DND-41 (cell line): ENCODE results near the gene ITGB1.

Experiments
- EZH2 ChIP-seq: IDR thresholded peaks from 3 replicates; pipeline ENCODE4 v1.6.1; 2012; ENCODE audit warnings: borderline replicate concordance, low read depth, mild to moderate bottlenecking, moderate library complexity, low read length, inconsistent platforms; ENCODE audit not compliant: severe bottlenecking
- TF ChIP-seq, protein P1 (sequence below): IDR thresholded peaks from 2 replicates; pipeline ENCODE4 v1.5.1; 2012; ENCODE audit warnings: borderline replicate concordance, low read length, moderate library complexity, mild to moderate bottlenecking; ENCODE audit not compliant: poor library complexity, severe bottlenecking; ENCODE audit errors: extremely low read depth

DNA sequence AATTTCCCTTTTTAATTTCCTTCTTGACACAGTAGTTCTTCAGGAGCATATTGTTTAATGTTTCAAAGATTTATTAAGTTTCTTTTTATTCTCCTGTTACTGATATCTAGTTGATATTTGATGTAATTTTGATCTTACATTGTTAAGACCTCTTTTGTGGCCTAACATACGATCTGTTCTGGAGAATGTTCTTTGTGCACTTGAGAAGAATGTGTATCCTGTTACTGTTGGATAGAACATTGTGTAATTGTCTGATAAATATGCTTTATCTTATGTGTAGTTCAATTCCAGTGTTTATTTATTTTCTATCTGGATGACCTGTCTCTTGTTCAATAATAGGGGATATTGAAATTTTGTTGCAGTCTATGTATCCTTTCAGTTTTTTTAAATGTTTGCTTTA is 106.7 kb downstream of the ITGB1 start:
- no peak for TF ChIP-seq EZH2
- TF ChIP-seq, protein P1, sequence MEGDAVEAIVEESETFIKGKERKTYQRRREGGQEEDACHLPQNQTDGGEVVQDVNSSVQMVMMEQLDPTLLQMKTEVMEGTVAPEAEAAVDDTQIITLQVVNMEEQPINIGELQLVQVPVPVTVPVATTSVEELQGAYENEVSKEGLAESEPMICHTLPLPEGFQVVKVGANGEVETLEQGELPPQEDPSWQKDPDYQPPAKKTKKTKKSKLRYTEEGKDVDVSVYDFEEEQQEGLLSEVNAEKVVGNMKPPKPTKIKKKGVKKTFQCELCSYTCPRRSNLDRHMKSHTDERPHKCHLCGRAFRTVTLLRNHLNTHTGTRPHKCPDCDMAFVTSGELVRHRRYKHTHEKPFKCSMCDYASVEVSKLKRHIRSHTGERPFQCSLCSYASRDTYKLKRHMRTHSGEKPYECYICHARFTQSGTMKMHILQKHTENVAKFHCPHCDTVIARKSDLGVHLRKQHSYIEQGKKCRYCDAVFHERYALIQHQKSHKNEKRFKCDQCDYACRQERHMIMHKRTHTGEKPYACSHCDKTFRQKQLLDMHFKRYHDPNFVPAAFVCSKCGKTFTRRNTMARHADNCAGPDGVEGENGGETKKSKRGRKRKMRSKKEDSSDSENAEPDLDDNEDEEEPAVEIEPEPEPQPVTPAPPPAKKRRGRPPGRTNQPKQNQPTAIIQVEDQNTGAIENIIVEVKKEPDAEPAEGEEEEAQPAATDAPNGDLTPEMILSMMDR, result no peak
